AG10803 (cell line): ENCODE results near the gene IFITM1.
A peak's percentile ranks its signal among the peaks of the same experiment; 100 is the strongest.

Source experiments
- DNase-seq: peaks from one replicate; pipeline ENCODE4 v3.0.0; 2010; ENCODE audit warnings: low read depth
- H3K4me3 ChIP-seq: 2 replicates; pipeline ENCODE4 v1.5.1; 2011; ENCODE audit warnings: mild to moderate bottlenecking, low read length, control low read depth
- TF ChIP-seq, protein P1 (sequence below): conservative IDR thresholded peaks from 2 replicates; pipeline ENCODE4 v1.5.1; 2011; ENCODE audit warnings: mild to moderate bottlenecking, low read length, control low read depth, inconsistent platforms

IFITM1 gene

DNA sequence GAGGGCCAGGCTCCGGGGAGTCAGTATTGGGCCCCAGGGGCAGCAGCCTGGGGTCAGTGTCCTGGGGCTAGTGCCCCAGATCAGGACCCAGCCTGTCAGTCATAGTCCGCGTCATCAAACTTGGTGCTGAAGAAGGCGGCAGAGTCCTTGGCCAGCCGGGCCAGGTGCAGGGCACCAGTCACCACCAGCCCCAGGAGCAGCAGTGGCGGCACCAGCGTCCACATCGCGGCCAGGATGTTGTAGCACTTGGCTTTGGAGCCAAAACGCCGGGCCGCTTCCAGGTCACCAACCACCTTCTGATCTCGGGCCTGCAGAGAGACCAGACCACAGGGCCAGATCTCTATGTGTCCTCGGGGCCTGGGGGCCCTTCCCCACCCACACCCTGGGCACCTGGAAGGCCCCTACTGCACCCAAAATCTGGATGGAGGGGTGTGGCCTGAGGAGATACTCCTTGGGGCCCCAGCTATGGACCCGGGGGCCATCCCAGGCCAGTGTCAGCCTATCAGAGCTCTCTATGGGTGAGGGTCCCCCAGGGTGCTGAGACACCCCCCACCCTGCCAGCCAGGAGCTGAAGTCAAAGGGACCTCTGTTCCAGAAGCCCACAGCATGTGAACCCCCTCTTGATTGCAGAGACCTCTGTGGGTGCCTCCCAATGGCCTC, 15.3 kb upstream of the IFITM1 start:
- DNase-seq, result no peak
- TF ChIP-seq, protein P1, sequence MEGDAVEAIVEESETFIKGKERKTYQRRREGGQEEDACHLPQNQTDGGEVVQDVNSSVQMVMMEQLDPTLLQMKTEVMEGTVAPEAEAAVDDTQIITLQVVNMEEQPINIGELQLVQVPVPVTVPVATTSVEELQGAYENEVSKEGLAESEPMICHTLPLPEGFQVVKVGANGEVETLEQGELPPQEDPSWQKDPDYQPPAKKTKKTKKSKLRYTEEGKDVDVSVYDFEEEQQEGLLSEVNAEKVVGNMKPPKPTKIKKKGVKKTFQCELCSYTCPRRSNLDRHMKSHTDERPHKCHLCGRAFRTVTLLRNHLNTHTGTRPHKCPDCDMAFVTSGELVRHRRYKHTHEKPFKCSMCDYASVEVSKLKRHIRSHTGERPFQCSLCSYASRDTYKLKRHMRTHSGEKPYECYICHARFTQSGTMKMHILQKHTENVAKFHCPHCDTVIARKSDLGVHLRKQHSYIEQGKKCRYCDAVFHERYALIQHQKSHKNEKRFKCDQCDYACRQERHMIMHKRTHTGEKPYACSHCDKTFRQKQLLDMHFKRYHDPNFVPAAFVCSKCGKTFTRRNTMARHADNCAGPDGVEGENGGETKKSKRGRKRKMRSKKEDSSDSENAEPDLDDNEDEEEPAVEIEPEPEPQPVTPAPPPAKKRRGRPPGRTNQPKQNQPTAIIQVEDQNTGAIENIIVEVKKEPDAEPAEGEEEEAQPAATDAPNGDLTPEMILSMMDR, result no peak
- H3K4me3 ChIP-seq, result no peak overlapping the region

DNA sequence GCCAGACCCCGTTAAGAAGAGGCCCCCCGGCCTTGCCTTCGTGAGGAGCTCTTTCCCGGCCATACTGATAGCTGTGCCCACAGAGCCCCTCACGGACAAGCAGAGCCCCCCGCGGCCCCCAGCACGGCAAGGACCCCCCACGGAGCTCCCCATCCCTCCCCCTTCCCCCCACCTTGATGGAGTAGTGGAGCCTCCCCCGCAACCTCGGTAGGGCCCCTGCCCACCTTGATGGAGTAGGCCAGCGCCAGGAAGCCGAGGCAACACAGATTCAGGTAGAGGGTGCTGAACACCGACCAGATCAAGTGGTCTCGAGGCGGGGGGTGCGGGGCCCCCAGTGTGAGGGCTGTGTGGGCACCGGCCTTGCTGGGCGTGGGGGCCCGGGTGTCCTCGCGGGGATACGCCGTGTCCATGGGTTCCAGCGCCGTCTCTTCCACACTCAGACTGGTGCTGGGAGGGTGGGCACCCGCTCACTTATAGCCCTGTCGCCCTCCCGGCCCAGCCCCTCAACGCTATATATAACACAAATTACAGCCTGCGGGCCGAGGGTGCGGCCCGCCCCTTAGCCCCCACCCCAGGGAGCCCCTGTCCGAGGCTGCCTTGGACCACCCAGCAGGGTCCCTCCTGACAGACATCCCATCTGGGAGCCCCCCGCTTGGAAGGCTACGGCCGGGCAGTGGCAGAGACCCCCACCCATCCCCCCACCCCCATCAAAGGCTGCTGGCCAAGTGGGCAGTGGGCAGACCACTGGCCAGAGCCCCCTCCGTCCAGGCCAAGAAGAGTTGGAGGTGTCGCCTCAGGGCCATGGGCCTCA, 14.6 kb upstream of the IFITM1 start, which contains the start of gene IFITM5:
IFITM5 (minus strand) TSS at position 446 of the 811 bp plus-strand sequence; CDS start at position 410, 36 bp downstream.
- no peak within 1 kb of the TSS for H3K4me3 ChIP-seq
- DNase-seq, result no peak
- TF ChIP-seq, protein P1, result no peak

GRCh38 chr11:299951-300735, 13.7 kb upstream of the IFITM1 start:
- TF ChIP-seq, protein P1, result peak; percentile 21; the same call in 1 of the 2 replicates
- no peak for DNase-seq
- H3K4me3 ChIP-seq, result no peak overlapping the region

DNA sequence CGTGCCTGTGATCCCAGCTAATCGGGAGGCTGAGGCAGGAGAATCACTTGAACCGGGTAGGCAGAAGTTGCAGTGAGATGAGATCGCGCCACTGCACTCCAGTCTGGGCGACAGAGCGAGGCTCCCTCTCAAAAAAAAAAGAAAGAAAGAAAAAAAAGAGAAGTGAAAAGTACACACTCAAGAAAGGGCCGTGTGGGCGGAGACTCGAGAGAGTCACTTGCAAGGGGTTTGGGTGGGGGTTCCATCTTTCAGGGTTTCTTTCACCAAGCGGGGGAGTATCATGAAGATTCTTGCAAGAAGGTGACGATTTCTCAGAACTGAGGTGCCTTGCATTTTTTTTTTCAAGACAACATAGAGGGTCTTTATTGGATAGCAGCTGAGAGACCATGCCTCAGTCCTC, 10.5 kb upstream of the IFITM1 start:
- DNase-seq, result no peak
- TF ChIP-seq, protein P1, result no peak

GRCh38 chr11:304061-304506, 9.8 kb upstream of the IFITM1 start:
- no peak for DNase-seq
- TF ChIP-seq, protein P1, result no peak
- no peak overlapping the region for H3K4me3 ChIP-seq

More for the DNA sequence above, 10.5 kb upstream of the IFITM1 start:
- no peak overlapping the region for H3K4me3 ChIP-seq

GRCh38 chr11:304915-305843, 8.7 kb upstream of the IFITM1 start:
- peak; percentile 83 for DNase-seq
- H3K4me3 ChIP-seq, result no peak overlapping the region
- TF ChIP-seq, protein P1, result peak; percentile 80
